NCI-H2196 (cell line): Measurements from ENCODE around the gene RIMBP2.

ENCODE experiments used
- DNase-seq: peaks from one replicate; lab custom pipeline; 2025; ENCODE audit not compliant: unreplicated experiment; lab: John Stamatoyannopoulos, UW

Gene RIMBP2

GRCh38 chr12:130433834-130434233 is 282.3 kb downstream of the RIMBP2 start:
- DNase-seq = no peak

- DNase-seq = no peak
Observed at GRCh38 chr12:130433411-130433810, 282.7 kb downstream of the RIMBP2 start.

GRCh38 chr12:130431176-130431575 is 284.9 kb downstream of the RIMBP2 start:
- DNase-seq = no peak

GRCh38 chr12:130429656-130430505 is 286.2 kb downstream of the RIMBP2 start:
- DNase-seq = no peak

- no peak for DNase-seq
Observed at GRCh38 chr12:130428116-130428515, 288.0 kb downstream of the RIMBP2 start.

- no peak for DNase-seq
Observed at GRCh38 chr12:130427381-130427887, 288.7 kb downstream of the RIMBP2 start.

- DNase-seq = no peak
Observed at GRCh38 chr12:130425698-130426245, 290.3 kb downstream of the RIMBP2 start.

- DNase-seq = no peak
Observed at GRCh38 chr12:130424858-130425697, 291.0 kb downstream of the RIMBP2 start.

GRCh38 chr12:130423991-130424857 is 291.9 kb downstream of the RIMBP2 start:
- no peak for DNase-seq

GRCh38 chr12:130423136-130423535 is 293.0 kb downstream of the RIMBP2 start:
- no peak for DNase-seq

- no peak for DNase-seq
Observed at GRCh38 chr12:130422676-130423075, 293.4 kb downstream of the RIMBP2 start.

- no peak for DNase-seq
Observed at GRCh38 chr12:130421896-130422295, 294.2 kb downstream of the RIMBP2 start.

- no peak for DNase-seq
Observed at GRCh38 chr12:130420071-130420470, 296.0 kb downstream of the RIMBP2 start.

GRCh38 chr12:130419116-130419515 is 297.0 kb downstream of the RIMBP2 start:
- DNase-seq = no peak

- no peak for DNase-seq
Observed at GRCh38 chr12:130418251-130418650, 297.8 kb downstream of the RIMBP2 start.

GRCh38 chr12:130414381-130414780 is 301.7 kb downstream of the RIMBP2 start:
- DNase-seq = no peak

GRCh38 chr12:130413909-130414308 is 302.2 kb downstream of the RIMBP2 start:
- DNase-seq = no peak

- no peak for DNase-seq
Observed at GRCh38 chr12:130412384-130412783, 303.7 kb downstream of the RIMBP2 start.

GRCh38 chr12:130405332-130405731 is 310.8 kb downstream of the RIMBP2 start:
- no peak for DNase-seq

- peak; percentile 29 for DNase-seq
Observed at GRCh38 chr12:130401703-130402102, 314.4 kb downstream of the RIMBP2 start.
